GM15510 (cell line): ENCODE measurements around the gene ADORA3.

Source experiments
- POLR2A ChIP-seq: IDR thresholded peaks from 3 replicates; pipeline ENCODE4 v1.6.1; 2011; ENCODE audit warnings: borderline replicate concordance; ENCODE audit not compliant: insufficient read length; ENCODE audit errors: extremely low read depth

Gene ADORA3

DNA sequence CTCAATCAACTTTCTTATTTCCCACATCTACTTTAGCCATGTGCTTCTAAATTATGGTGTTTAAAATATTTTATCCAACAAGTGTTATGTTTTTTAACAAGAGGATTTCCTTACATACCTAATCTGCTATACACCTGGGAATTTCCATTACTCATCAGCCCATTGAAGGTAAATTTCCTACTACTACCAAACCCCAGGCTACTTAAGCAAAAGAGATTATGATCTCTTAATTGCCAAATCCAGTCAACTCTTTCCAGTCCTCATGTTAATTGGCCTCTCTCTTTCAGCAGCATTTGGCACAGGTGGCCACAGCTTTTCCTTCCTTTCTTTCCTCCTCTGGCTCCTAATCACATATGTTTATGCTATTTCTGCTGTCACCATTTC, 34.7 kb downstream of the ADORA3 start:
- TF ChIP-seq POLR2A: no peak

DNA sequence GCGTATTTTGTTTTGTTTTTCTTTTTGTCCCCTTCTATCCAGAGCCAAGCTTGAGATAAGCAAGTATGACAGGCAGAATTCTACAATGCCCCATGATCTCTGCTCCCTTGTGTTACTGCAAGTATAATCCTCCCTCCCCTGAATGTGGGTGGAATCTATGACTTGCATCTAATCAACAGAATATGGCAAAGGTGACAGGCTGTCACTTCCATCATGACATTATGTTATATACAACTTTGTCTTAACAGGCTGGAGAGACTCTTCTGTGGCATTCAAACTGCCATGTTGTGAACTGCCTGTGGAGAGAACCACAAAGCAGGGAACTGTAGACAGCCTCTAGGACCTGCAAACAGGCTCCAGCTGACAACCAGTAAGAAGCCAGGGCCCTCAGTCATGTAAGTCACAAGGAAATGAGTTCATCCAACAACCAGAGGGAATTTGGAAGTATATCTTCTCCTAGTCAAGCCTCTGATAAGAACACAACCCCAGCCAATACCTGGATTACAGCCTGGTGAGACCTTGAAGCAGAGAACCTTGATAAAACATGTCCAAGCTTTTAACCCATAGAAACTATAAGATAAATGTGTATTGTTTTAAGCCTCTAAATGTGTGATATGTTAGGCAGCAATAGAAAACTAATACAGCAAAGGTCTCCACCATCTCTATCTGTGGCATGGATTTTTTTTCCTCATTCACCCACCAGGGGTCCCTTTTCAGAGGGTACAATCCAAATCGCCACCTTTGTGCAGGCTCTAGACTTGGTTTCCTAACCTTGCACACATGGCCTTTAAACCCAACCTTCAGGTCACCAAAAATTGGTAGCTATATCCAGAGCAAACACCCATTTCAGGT, 35.3 kb downstream of the ADORA3 start:
- TF ChIP-seq POLR2A: no peak

DNA sequence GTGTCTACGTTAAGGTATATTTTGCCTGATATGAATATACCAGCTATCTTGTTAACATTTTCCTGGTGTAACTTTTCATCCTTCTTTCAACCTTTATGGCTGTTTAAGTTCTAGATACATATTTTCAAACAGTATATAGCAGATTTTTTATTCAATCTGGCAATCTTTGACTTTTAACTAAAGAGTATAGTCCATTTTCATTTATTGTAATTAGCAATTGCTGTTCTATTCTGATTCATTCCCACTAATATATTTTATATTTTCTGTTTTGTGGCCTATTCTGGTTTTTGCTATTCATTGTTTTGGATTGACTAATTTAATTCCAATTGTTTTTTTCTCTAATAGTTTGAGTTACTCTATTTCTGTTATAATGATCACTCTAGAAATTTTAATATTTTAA, 37.0 kb downstream of the ADORA3 start:
- TF ChIP-seq POLR2A: no peak

DNA sequence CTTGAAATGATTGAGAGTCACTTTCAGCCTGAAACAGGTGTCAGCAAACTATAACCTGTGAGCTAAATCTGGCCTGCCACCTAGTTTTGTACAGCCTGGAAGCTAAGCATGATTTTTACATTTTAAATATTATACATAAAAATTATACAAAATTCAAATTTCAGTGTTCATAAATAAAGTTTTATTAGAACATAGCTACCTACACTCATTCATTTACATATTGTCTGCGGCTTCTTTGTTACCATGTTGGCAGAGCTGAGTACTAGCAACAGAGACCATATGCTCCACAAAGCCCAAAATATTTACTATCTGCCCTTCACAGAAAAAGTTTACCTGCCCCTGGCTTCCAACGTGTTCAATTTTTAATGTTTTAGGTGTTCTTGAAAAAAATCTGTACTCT, 37.7 kb downstream of the ADORA3 start:
- TF ChIP-seq POLR2A: no peak

GRCh38 chr1:111463029-111463683, 40.3 kb downstream of the ADORA3 start:
- no peak for TF ChIP-seq POLR2A

- no peak for TF ChIP-seq POLR2A
Measured at GRCh38 chr1:111462370-111463028, 40.9 kb downstream of the ADORA3 start.

- no peak for TF ChIP-seq POLR2A
Measured at GRCh38 chr1:111461765-111462164, 41.7 kb downstream of the ADORA3 start.

- TF ChIP-seq POLR2A: no peak
Measured at GRCh38 chr1:111455642-111456031, 47.8 kb downstream of the ADORA3 start.

DNA sequence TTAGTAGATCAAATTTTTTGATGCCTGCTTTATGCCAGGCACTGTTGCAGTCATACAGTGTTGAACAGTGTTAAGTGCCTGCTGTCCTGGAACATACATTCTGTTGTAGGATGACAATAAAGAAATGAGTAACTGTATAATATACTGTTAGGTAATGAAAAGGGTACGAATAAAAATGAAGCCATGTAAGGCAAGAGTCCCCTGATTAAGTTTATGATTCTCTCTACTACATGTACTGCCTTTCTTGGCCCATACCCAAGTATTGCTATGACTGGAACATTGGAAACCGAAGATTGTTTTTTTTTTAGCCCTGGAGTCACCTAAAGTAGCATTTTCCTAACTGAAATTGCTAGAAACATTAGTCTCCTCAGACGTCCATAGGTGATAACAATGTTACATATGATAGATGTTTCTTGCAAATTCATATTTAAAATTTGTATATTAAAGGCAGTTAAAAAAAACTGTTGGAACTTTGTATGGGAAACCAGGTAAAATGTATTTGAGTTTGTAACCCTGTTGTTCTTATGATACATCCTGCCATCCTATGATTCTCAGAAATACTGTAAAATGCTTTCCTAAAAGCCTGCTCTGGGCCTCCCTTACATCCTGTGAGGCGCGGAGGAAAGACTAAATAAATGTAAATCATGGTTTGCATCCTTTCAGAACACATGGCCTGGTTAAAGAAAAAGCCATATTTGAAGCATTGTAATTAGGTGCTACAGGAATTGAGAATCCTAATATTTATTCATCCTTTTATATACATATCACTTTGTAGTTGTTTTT, 48.4 kb downstream of the ADORA3 start:
- no peak for TF ChIP-seq POLR2A

DNA sequence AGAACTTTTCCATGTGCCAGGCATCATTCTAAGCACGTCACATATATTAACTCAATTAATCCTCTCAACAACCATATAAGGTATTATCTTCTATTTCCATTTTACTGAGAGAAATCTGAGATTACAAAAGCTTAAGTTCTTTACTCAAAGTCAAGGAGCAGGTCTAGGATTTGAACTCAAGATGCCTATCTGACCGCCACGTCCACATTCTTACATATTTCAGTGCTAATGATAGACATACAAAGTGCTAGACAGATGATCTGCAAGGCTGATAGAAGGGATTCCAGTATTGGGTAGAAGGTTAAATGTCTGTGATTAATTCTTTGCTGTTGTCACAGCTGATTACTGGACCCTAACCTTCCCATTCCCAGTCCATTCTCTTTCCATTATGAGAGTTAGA, 49.7 kb downstream of the ADORA3 start:
- TF ChIP-seq POLR2A: no peak

GRCh38 chr1:111452581-111452980, 50.9 kb downstream of the ADORA3 start:
- no peak for TF ChIP-seq POLR2A

GRCh38 chr1:111450185-111450584, 53.2 kb downstream of the ADORA3 start:
- TF ChIP-seq POLR2A: no peak

DNA sequence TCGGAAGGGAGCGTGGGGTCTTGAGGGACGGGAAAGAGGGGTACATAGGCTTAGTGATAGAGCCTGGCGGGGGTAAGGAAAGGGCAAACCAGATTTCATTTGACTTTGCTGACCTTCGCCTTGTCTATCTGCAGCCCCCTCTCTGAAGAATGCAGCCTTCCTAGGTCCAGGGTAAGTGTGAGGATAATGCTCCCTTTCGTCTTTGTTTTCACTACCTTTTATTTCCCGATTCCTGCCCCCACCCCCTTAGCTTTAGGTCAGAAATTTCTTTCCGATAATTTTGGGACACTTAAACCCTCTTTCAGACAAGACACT, 53.8 kb downstream of the ADORA3 start:
- TF ChIP-seq POLR2A: no peak
